H1 (cell line): ENCODE measurements around the gene PDHX. TPM values are rescaled to one million over a fixed set of nuclear protein-coding genes. Genes with fewer than 3 reads are reported as not detected.

Source experiments
- EGR1 ChIP-seq: IDR thresholded peaks from 2 replicates; pipeline ENCODE4 v1.6.1; 2011; ENCODE audit warnings: low read depth, low read length, borderline replicate concordance
- HDAC2 ChIP-seq, 2 experiments: fragments of 300-600 bp in 1 of 2; sonication (generic) in 1 of 2; IDR thresholded peaks; 2 replicates each; pipeline ENCODE4 v1.6.1; 2011 to 2012; ENCODE audit warnings: low read depth in 2 of 2, low read length in 2 of 2, mild to moderate bottlenecking in 2 of 2, moderate library complexity in 2 of 2, borderline replicate concordance in 1 of 2, inconsistent platforms in 1 of 2
- MAX ChIP-seq: IDR thresholded peaks from 2 replicates; pipeline ENCODE4 v1.6.1; 2012; ENCODE audit warnings: inconsistent platforms
- NANOG ChIP-seq: IDR thresholded peaks from 2 replicates; pipeline ENCODE4 v1.6.1; 2011; ENCODE audit warnings: low read length, low read depth, mild to moderate bottlenecking, inconsistent platforms; ENCODE audit not compliant: insufficient read depth, poor library complexity, severe bottlenecking
- polyA plus RNA-seq, 7 experiments: library from polyadenylated mRNA; depleted of rRNA in 3 of 7; stranded (reverse) in 5 of 7; unstranded in 2 of 7; fragments of >200 nt in 5 of 7; fragments of 200-250 nt in 2 of 7; gene quantifications; 1 replicate in 5 of 7; 2 replicates in 1 of 7; 4 replicates in 1 of 7; pipeline versions ENCODE4 v1.2.1 to v1.2.3, GENCODE V29; 2011 to 2013; ENCODE audit warnings: missing spikeins in 2 of 7, mixed read lengths in 2 of 7
- total RNA-seq: library from RNA; stranded (reverse); fragmentation: NEBNext Ultra II Directional; extraction: Animal tissue kit (Norgen Biotek cat#: 25700); gene quantifications from 2 replicates; pipeline ENCODE4 v1.2.1, GENCODE V29; 2021

PDHX gene
- total and polyA plus RNA-seq, 2 of the 8 experiments (the other 6 are each of a cell fraction or from before 2014, with no cell fraction given), result 12.4 to 51.9 TPM

- TF ChIP-seq MAX (no peak), HDAC2 (IDR thresholded peaks at IDR 0.05; ENCODE audit: borderline replicate concordance in 1 of 2, low read depth in 2 of 2, low read length in 2 of 2) (no peak), EGR1 (no peak), NANOG (no peak)
- TF ChIP-seq, all 59 proteins: peak for 0
Observed at GRCh38 chr11:34910817-34911216, 5.6 kb upstream of the PDHX start (continued).
